DND-41 (cell line): ENCODE measurements around the gene VPS37B.

Source experiments
- CTCF ChIP-seq: IDR thresholded peaks from 2 replicates; pipeline ENCODE4 v1.5.1; 2012; ENCODE audit warnings: borderline replicate concordance, low read length, moderate library complexity, mild to moderate bottlenecking; ENCODE audit not compliant: poor library complexity, severe bottlenecking; ENCODE audit errors: extremely low read depth
- EZH2 ChIP-seq: IDR thresholded peaks from 3 replicates; pipeline ENCODE4 v1.6.1; 2012; ENCODE audit warnings: borderline replicate concordance, low read depth, mild to moderate bottlenecking, moderate library complexity, low read length, inconsistent platforms; ENCODE audit not compliant: severe bottlenecking

GRCh38 chr12:122862872-122863701 is 32.8 kb downstream of the VPS37B start:
- TF ChIP-seq CTCF (no peak), EZH2 (no peak)
